ENCODE data around the gene AFDN.

- no peak for TF ChIP-seq POLR2A (IDR thresholded peaks at IDR 0.05)
- TF ChIP-seq, protein P1, sequence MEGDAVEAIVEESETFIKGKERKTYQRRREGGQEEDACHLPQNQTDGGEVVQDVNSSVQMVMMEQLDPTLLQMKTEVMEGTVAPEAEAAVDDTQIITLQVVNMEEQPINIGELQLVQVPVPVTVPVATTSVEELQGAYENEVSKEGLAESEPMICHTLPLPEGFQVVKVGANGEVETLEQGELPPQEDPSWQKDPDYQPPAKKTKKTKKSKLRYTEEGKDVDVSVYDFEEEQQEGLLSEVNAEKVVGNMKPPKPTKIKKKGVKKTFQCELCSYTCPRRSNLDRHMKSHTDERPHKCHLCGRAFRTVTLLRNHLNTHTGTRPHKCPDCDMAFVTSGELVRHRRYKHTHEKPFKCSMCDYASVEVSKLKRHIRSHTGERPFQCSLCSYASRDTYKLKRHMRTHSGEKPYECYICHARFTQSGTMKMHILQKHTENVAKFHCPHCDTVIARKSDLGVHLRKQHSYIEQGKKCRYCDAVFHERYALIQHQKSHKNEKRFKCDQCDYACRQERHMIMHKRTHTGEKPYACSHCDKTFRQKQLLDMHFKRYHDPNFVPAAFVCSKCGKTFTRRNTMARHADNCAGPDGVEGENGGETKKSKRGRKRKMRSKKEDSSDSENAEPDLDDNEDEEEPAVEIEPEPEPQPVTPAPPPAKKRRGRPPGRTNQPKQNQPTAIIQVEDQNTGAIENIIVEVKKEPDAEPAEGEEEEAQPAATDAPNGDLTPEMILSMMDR (IDR thresholded peaks at IDR 0.05) = no peak
- TF ChIP-seq POLR2AphosphoS5 (IDR thresholded peaks at IDR 0.05) = no peak
Measured at GRCh38 chr6:168014428-168014827, 187.7 kb downstream of the AFDN start.
